K562 (cell line): ENCODE results near the gene INHA. TPM values are rescaled to one million over a fixed set of nuclear protein-coding genes. Genes with fewer than 3 reads are reported as not detected.

Experiments used
- ATF4 ChIP-seq: fragments of 450-650 bp; formaldehyde crosslinking; IDR thresholded peaks from 2 replicates; pipeline ENCODE4 v1.4.0; 2022; ENCODE audit warnings: mild to moderate bottlenecking, moderate library complexity
- CEBPZ ChIP-seq: fragments of 150-350 bp; IDR thresholded peaks from 2 replicates; pipeline ENCODE4 v1.6.1; 2014; ENCODE audit warnings: low read depth, mild to moderate bottlenecking, low read length, borderline replicate concordance
- CHCHD3 ChIP-seq: fragments of 250-450 bp; sonication (Bioruptor Pico); IDR thresholded peaks from 2 replicates; pipeline ENCODE4 v2.1.2; 2022; ENCODE audit warnings: mild to moderate bottlenecking
- E2F8 ChIP-seq: fragments of 450-650 bp; IDR thresholded peaks from 2 replicates; pipeline ENCODE4 v1.7.1; 2018; ENCODE audit warnings: mild to moderate bottlenecking, low read depth; ENCODE audit not compliant: partially characterized antibody
- HES1 ChIP-seq: fragments of 450-650 bp; IDR thresholded peaks from 2 replicates; pipeline ENCODE4 v1.6.1; 2016; ENCODE audit warnings: low read depth, mild to moderate bottlenecking, moderate library complexity
- KDM4B ChIP-seq, 2 experiments: fragments of 450-650 bp in 1 of 2; sonication (generic) in 1 of 2; IDR thresholded peaks; 2 replicates each; pipeline ENCODE4 v1.6.1; 2016 to 2017; ENCODE audit warnings: borderline replicate concordance in 2 of 2, antibody characterized with exemption in 1 of 2, low read depth in 1 of 2, mild to moderate bottlenecking in 1 of 2
- KDM5B ChIP-seq: fragments of 200-600 bp; sonication (generic); IDR thresholded peaks from 2 replicates; pipeline ENCODE4 v1.6.1; 2012; ENCODE audit warnings: low read depth, mild to moderate bottlenecking, moderate library complexity, low read length, control low read depth, inconsistent platforms; ENCODE audit not compliant: insufficient replicate concordance
- KLF13 ChIP-seq: fragments of 450-650 bp; IDR thresholded peaks from 2 replicates; pipeline ENCODE4 v1.6.1; 2016; ENCODE audit warnings: missing genetic modification characterization, low read depth, mild to moderate bottlenecking, missing compliant biosample characterization, moderate library complexity, borderline replicate concordance
- MYC ChIP-seq, 2 experiments: fragments of 250-450 bp in 1 of 2; sonication (Bioruptor Pico) in 1 of 2; IDR thresholded peaks; 2 replicates each; pipeline versions ENCODE4 v1.5.1 to v1.6.1; 2012 to 2021; ENCODE audit warnings: low read depth in 2 of 2, borderline replicate concordance in 1 of 2, improper control_type of control experiment in 1 of 2, low read length in 1 of 2, mild to moderate bottlenecking in 1 of 2, moderate library complexity in 1 of 2
- NCOA2 ChIP-seq, 2 experiments: fragments of 450-650 bp; IDR thresholded peaks; 2 replicates each; pipeline ENCODE4 v1.6.1; 2018; ENCODE audit warnings: mild to moderate bottlenecking in 2 of 2, moderate library complexity in 1 of 2; ENCODE audit not compliant: partially characterized antibody in 2 of 2
- PHB ChIP-seq: fragments of 250-450 bp; sonication (Bioruptor Pico); IDR thresholded peaks from 2 replicates; pipeline ENCODE4 v1.5.0; 2021
- YBX1 ChIP-seq: fragments of 450-650 bp; IDR thresholded peaks from 2 replicates; pipeline ENCODE4 v1.7.1; 2016; ENCODE audit warnings: mild to moderate bottlenecking
- ZFPM2 ChIP-seq: fragments of 250-450 bp; sonication (Bioruptor Pico); IDR thresholded peaks from 2 replicates; pipeline ENCODE4 v1.5.1; 2022; ENCODE audit warnings: mild to moderate bottlenecking
- ZNF12 ChIP-seq: sonication (generic); formaldehyde crosslinking; IDR thresholded peaks from 2 replicates; pipeline ENCODE4 v1.4.0; 2020; ENCODE audit warnings: mild to moderate bottlenecking, missing genetic modification reagents
- ZNF75A ChIP-seq: fragments of 450-650 bp; formaldehyde crosslinking; IDR thresholded peaks from 2 replicates; pipeline ENCODE4 v1.4.0; 2020; ENCODE audit warnings: mild to moderate bottlenecking
- polyA plus RNA-seq, 8 experiments: library from polyadenylated mRNA; depleted of rRNA in 4 of 8; stranded (reverse) in 5 of 8; unstranded in 3 of 8; fragments of >200 nt; fragmentation: Nextera tagmentation in 2 of 8; fragmentation: Illumina TruSeq in 1 of 8; extraction: Ambion mirVana in 2 of 8; extraction: Trizol in 1 of 8; gene quantifications; 2 replicates each; pipeline versions ENCODE4 v1.2.1 to v1.2.3, GENCODE V29; 2011 to 2014; ENCODE audit warnings: inconsistent platforms in 1 of 8, missing spikeins in 1 of 8
- total RNA-seq, 7 experiments: library from RNA; depleted of rRNA in 6 of 7; stranded (reverse); fragments of >200 nt in 6 of 7; fragmentation: Illumina TruSeq in 2 of 7; extraction: Trizol in 2 of 7; gene quantifications; 2 replicates each; pipeline versions ENCODE4 v1.2.1 to v1.2.3, GENCODE V29; 2011 to 2021; ENCODE audit warnings: low replicate concordance in 1 of 7

The INHA gene
- total and polyA plus RNA-seq, 9 of the 15 experiments (the other 6 are each of a cell fraction or from before 2014, with no cell fraction given), result 0.07 to 1.9 (median 0.40) TPM

- TF ChIP-seq ZFPM2 (CRISPR knock-in tag) (no peak), KDM5B (no peak), KDM4B (IDR thresholded peaks at IDR 0.05; ENCODE audit: borderline replicate concordance in 2 of 2, low read depth in 1 of 2) (0 out of 4 replicates have a peak, but pooled peaks of 1 of the 2 experiments have one; percentile 8), NCOA2 (IDR thresholded peaks at IDR 0.05; ENCODE audit: partially characterized antibody in 2 of 2) (no peak), CHCHD3 (CRISPR knock-in tag) (no peak), ZNF75A (no peak), CEBPZ (no peak), HES1 (peak; percentile 68), KLF13 (no peak), ZNF12 (CRISPR knock-in tag) (no peak), ATF4 (no peak), MYC (IDR thresholded peaks at IDR 0.05; ENCODE audit: low read depth, low read length) (peak; percentile 74), MYC (CRISPR knock-in tag; IDR thresholded peaks at IDR 0.05; ENCODE audit: borderline replicate concordance, low read depth) (no peak), E2F8 (peak; percentile 85), PHB (no peak), YBX1 (no peak)
Measured at GRCh38 chr2:219571311-219572236, 536 bp upstream of the INHA start, which contains the start of gene OBSL1 (continued).
